Esophagus squamous epithelium (tissue), 4 donors: ENCODE results near the gene ARPC1A.

ENCODE experiments used
- CTCF ChIP-seq, 6 experiments: fragments of 450-650 bp in 4 of 6; fragments of 200-600 bp in 2 of 6; sonication (generic) in 2 of 6; IDR thresholded peaks; one replicate each; pipeline ENCODE4 v1.5.1; 2016 to 2019; ENCODE audit warnings: antibody characterized with exemption in 6 of 6, mild to moderate bottlenecking in 4 of 6, moderate library complexity in 4 of 6
- POLR2A ChIP-seq, 4 donors: fragments of 450-650 bp; IDR thresholded peaks; one replicate each; pipeline ENCODE4 v1.6.1; 2017; ENCODE audit warnings: antibody characterized with exemption in 4 of 4, mild to moderate bottlenecking in 4 of 4, moderate library complexity in 3 of 4

GRCh38 chr7:99326408-99326782 lies 697 bp downstream of the ARPC1A start:
- TF ChIP-seq CTCF (IDR thresholded peaks at IDR 0.05) (no peak), POLR2A (IDR thresholded peaks at IDR 0.05) (no peak)
